HEK293 (cell line): ENCODE measurements around the gene PDE4D.

Source experiments
- CTCF ChIA-PET: fragments of 350-600 bp; formaldehyde crosslinking; extraction: SDS; loops from one replicate; lab custom pipeline; 2021; ENCODE audit warnings: antibody characterized with exemption; lab: Yijun Ruan, JAX
- POLR2A ChIA-PET: fragments of 300-600 bp; formaldehyde crosslinking; extraction: SDS; loops from one replicate; lab custom pipeline; 2020; ENCODE audit warnings: antibody characterized with exemption, inconsistent platforms; lab: Yijun Ruan, JAX
- H3K27ac ChIP-seq: fragments of 200-500 bp; sonication (Bioruptor generic); 2 replicates; pipeline ENCODE4 v1.5.1; 2014; ENCODE audit warnings: low read depth, low read length, control low read depth, inconsistent platforms; ENCODE audit errors: extremely low read depth
- H3K36me3 ChIP-seq, 2 experiments: fragments of 200-500 bp in 1 of 2; sonication (Bioruptor generic) in 1 of 2; 1 replicate in 1 of 2; 2 replicates in 1 of 2; pipeline ENCODE4 v1.5.1; 2014 to 2017; ENCODE audit warnings: inconsistent platforms in 2 of 2, low read length in 2 of 2; ENCODE audit not compliant: control insufficient read depth in 2 of 2, insufficient read depth in 1 of 2
- H3K4me1 ChIP-seq: fragments of 200-500 bp; sonication (Bioruptor generic); 2 replicates; pipeline ENCODE4 v1.5.1; 2014; ENCODE audit warnings: mild to moderate bottlenecking, low read length, inconsistent platforms; ENCODE audit not compliant: control insufficient read depth, insufficient read depth
- H3K4me3 ChIP-seq: 2 replicates; pipeline ENCODE4 v1.5.1; 2011; ENCODE audit warnings: low read depth, mild to moderate bottlenecking, control low read depth, low read length, moderate library complexity
- H3K9me3 ChIP-seq: fragments of 200-500 bp; sonication (Bioruptor generic); 2 replicates; pipeline ENCODE4 v1.5.1; 2014; ENCODE audit warnings: low read depth, low read length, inconsistent platforms; ENCODE audit not compliant: control insufficient read depth, insufficient read depth
- GFI1B ChIP-seq: fragments of 450-650 bp; formaldehyde crosslinking; IDR thresholded peaks from 2 replicates; pipeline ENCODE4 v1.5.1; 2016; ENCODE audit warnings: missing biosample characterization, missing genetic modification characterization
- IKZF3 ChIP-seq: fragments of 450-650 bp; IDR thresholded peaks from 2 replicates; pipeline ENCODE4 v1.5.0; 2018; ENCODE audit warnings: missing biosample characterization, mild to moderate bottlenecking, missing genetic modification characterization, moderate library complexity
- KLF7 ChIP-seq: fragments of 450-650 bp; formaldehyde crosslinking; IDR thresholded peaks from 2 replicates; pipeline ENCODE4 v1.5.1; 2016; ENCODE audit warnings: missing biosample characterization, missing genetic modification characterization, borderline replicate concordance
- PBX3 ChIP-seq: sonication (generic); formaldehyde crosslinking; IDR thresholded peaks from 2 replicates; pipeline ENCODE4 v1.8.1; 2022; ENCODE audit warnings: mild to moderate bottlenecking, moderate library complexity, missing genetic modification reagents
- WT1 ChIP-seq: fragments of 450-650 bp; formaldehyde crosslinking; IDR thresholded peaks from 2 replicates; pipeline ENCODE4 v1.5.1; 2016; ENCODE audit warnings: missing biosample characterization, missing genetic modification characterization
- ZBTB21 ChIP-seq: fragments of 450-650 bp; formaldehyde crosslinking; IDR thresholded peaks from 2 replicates; pipeline ENCODE4 v1.5.1; 2017; ENCODE audit warnings: missing biosample characterization, missing genetic modification characterization
- ZBTB26 ChIP-seq: fragments of 450-650 bp; formaldehyde crosslinking; optimal IDR thresholded peaks from 2 replicates; pipeline ENCODE3; 2016; ENCODE audit warnings: missing biosample characterization, mild to moderate bottlenecking, missing genetic modification characterization
- ZBTB49 ChIP-seq: fragments of 450-650 bp; formaldehyde crosslinking; IDR thresholded peaks from 2 replicates; pipeline ENCODE4 v1.5.1; 2016; ENCODE audit warnings: missing biosample characterization, missing genetic modification characterization, low read depth
- ZBTB7A ChIP-seq: fragments of 450-650 bp; formaldehyde crosslinking; IDR thresholded peaks from 2 replicates; pipeline ENCODE4 v1.5.1; 2016; ENCODE audit warnings: low read depth, missing biosample characterization, missing genetic modification characterization
- ZNF133 ChIP-seq: fragments of 450-650 bp; formaldehyde crosslinking; IDR thresholded peaks from 2 replicates; pipeline ENCODE4 v1.5.1; 2016; ENCODE audit warnings: missing biosample characterization, missing genetic modification characterization
- ZNF354C ChIP-seq: fragments of 450-650 bp; formaldehyde crosslinking; IDR thresholded peaks from 2 replicates; pipeline ENCODE4 v1.5.1; 2016; ENCODE audit warnings: missing biosample characterization, missing genetic modification characterization, low read depth, borderline replicate concordance
- ZNF701 ChIP-seq: fragments of 450-650 bp; formaldehyde crosslinking; IDR thresholded peaks from 2 replicates; pipeline ENCODE4 v1.5.1; 2016; ENCODE audit warnings: missing biosample characterization, missing genetic modification characterization
- ZNF830 ChIP-seq: fragments of 450-650 bp; IDR thresholded peaks from 2 replicates; pipeline ENCODE4 v1.5.0; 2018; ENCODE audit warnings: missing biosample characterization, missing genetic modification characterization, low read depth, mild to moderate bottlenecking, moderate library complexity
- ZNF843 ChIP-seq: fragments of 450-650 bp; formaldehyde crosslinking; IDR thresholded peaks from 2 replicates; pipeline ENCODE4 v1.5.1; 2016; ENCODE audit warnings: missing biosample characterization, missing genetic modification characterization
- ZSCAN18 ChIP-seq: fragments of 450-650 bp; formaldehyde crosslinking; IDR thresholded peaks from 2 replicates; pipeline ENCODE4 v1.5.1; 2016; ENCODE audit warnings: missing biosample characterization, missing genetic modification characterization
- ZSCAN30 ChIP-seq: fragments of 450-650 bp; IDR thresholded peaks from 2 replicates; pipeline ENCODE4 v1.5.1; 2018; ENCODE audit warnings: missing biosample characterization, mild to moderate bottlenecking, missing genetic modification characterization, moderate library complexity
- ZXDB ChIP-seq: fragments of 450-650 bp; formaldehyde crosslinking; IDR thresholded peaks from 2 replicates; pipeline ENCODE4 v1.5.1; 2016; ENCODE audit warnings: missing biosample characterization, missing genetic modification characterization
- TF ChIP-seq, protein P1 (sequence below): fragments of 450-650 bp; formaldehyde crosslinking; IDR thresholded peaks from 2 replicates; pipeline ENCODE4 v1.5.1; 2016; ENCODE audit warnings: missing biosample characterization, missing genetic modification characterization, borderline replicate concordance
- TF ChIP-seq, protein P2 (sequence below): fragments of 450-650 bp; formaldehyde crosslinking; IDR thresholded peaks from 2 replicates; pipeline ENCODE4 v1.5.1; 2017; ENCODE audit warnings: missing biosample characterization, missing genetic modification characterization
- TF ChIP-seq, protein P3 (sequence below): fragments of 450-650 bp; formaldehyde crosslinking; IDR thresholded peaks from 2 replicates; pipeline ENCODE4 v1.5.1; 2016; ENCODE audit warnings: missing biosample characterization, missing genetic modification characterization

PDE4D gene

GRCh38 chr5:59652449-59652848, 241.1 kb downstream of the PDE4D start:
- ChIA-PET CTCF (interaction anchor here (0.6 to 1.2 kb wide), 3 partner anchors 8 to 434 kb away, joined by 3 to 5 read pairs (median 4); no protein-coding TSS in a partner anchor), POLR2A (no interaction called here)
- no peak overlapping the region for H3K27ac ChIP-seq
- H3K36me3 ChIP-seq: no peaks in the 10 kb centered on the region
- no peaks in the 10 kb centered on the region for H3K9me3 ChIP-seq
- H3K4me1 ChIP-seq: peaks cover 14% of the 10 kb centered on the region
- TF ChIP-seq ZNF133 (tag by site-specific recombination) (no peak), WT1 (no peak), ZSCAN30 (tag by site-specific recombination) (no peak), GFI1B (tag by site-specific recombination) (no peak), ZXDB (tag by site-specific recombination) (no peak), IKZF3 (tag by site-specific recombination) (no peak), ZBTB7A (tag by site-specific recombination) (no peak)
- TF ChIP-seq, protein P1, sequence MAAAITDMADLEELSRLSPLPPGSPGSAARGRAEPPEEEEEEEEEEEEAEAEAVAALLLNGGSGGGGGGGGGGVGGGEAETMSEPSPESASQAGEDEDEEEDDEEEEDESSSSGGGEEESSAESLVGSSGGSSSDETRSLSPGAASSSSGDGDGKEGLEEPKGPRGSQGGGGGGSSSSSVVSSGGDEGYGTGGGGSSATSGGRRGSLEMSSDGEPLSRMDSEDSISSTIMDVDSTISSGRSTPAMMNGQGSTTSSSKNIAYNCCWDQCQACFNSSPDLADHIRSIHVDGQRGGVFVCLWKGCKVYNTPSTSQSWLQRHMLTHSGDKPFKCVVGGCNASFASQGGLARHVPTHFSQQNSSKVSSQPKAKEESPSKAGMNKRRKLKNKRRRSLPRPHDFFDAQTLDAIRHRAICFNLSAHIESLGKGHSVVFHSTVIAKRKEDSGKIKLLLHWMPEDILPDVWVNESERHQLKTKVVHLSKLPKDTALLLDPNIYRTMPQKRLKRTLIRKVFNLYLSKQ (tag by site-specific recombination): no peak
- TF ChIP-seq, protein P2, sequence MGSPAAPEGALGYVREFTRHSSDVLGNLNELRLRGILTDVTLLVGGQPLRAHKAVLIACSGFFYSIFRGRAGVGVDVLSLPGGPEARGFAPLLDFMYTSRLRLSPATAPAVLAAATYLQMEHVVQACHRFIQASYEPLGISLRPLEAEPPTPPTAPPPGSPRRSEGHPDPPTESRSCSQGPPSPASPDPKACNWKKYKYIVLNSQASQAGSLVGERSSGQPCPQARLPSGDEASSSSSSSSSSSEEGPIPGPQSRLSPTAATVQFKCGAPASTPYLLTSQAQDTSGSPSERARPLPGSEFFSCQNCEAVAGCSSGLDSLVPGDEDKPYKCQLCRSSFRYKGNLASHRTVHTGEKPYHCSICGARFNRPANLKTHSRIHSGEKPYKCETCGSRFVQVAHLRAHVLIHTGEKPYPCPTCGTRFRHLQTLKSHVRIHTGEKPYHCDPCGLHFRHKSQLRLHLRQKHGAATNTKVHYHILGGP (tag by site-specific recombination): no peak
- no peak overlapping the region for H3K4me3 ChIP-seq

- Histone ChIP-seq H3K9me3 (no peaks in the 10 kb centered on the region), H3K27ac (peak overlapping the region; percentile 51), H3K4me1 (peaks cover 14% of the 10 kb centered on the region), H3K36me3 (no peaks in the 10 kb centered on the region), H3K4me3 (no peak overlapping the region)
- ChIA-PET CTCF (interaction anchor here (0.6 to 1.8 kb wide), 4 partner anchors 143 to 258 kb away, joined by 3 to 7 read pairs (median 3); no protein-coding TSS in a partner anchor), POLR2A (no interaction called here)
- TF ChIP-seq, protein P3, sequence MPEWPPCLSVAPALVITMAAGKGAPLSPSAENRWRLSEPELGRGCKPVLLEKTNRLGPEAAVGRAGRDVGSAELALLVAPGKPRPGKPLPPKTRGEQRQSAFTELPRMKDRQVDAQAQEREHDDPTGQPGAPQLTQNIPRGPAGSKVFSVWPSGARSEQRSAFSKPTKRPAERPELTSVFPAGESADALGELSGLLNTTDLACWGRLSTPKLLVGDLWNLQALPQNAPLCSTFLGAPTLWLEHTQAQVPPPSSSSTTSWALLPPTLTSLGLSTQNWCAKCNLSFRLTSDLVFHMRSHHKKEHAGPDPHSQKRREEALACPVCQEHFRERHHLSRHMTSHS (tag by site-specific recombination): 0 out of 2 replicates have a peak, but pooled peaks have one; percentile 60
- no peak for TF ChIP-seq ZNF354C (tag by site-specific recombination)
- TF ChIP-seq ZBTB26 (tag by site-specific recombination): no peak
- no peak for TF ChIP-seq ZSCAN18 (tag by site-specific recombination)
- TF ChIP-seq KLF7 (tag by site-specific recombination): 0 out of 2 replicates have a peak, but pooled peaks have one; percentile 54
- no peak for TF ChIP-seq ZNF830 (tag by site-specific recombination)
- peak; percentile 97 for TF ChIP-seq ZNF843 (tag by site-specific recombination)
- TF ChIP-seq ZBTB49 (tag by site-specific recombination): no peak
- TF ChIP-seq, protein P1 (tag by site-specific recombination): no peak
- no peak for TF ChIP-seq PBX3 (CRISPR knock-in tag)
- TF ChIP-seq ZBTB21 (tag by site-specific recombination): peak; percentile 78
- no peak for TF ChIP-seq ZNF701 (tag by site-specific recombination)
These were observed 244.3 kb downstream of the PDE4D start for GRCh38 chr5:59648949-59649921.
